HG03378 (cell line): Measurements from ENCODE around the gene DUS1L.

Source experiments
- ATAC-seq: cut with Tn5 transposase; IDR thresholded peaks from one replicate; pipeline ENCODE4 v1.9.1; 2021; ENCODE audit warnings: mild to moderate bottlenecking, moderate library complexity; ENCODE audit not compliant: unreplicated experiment

The DUS1L gene

DNA sequence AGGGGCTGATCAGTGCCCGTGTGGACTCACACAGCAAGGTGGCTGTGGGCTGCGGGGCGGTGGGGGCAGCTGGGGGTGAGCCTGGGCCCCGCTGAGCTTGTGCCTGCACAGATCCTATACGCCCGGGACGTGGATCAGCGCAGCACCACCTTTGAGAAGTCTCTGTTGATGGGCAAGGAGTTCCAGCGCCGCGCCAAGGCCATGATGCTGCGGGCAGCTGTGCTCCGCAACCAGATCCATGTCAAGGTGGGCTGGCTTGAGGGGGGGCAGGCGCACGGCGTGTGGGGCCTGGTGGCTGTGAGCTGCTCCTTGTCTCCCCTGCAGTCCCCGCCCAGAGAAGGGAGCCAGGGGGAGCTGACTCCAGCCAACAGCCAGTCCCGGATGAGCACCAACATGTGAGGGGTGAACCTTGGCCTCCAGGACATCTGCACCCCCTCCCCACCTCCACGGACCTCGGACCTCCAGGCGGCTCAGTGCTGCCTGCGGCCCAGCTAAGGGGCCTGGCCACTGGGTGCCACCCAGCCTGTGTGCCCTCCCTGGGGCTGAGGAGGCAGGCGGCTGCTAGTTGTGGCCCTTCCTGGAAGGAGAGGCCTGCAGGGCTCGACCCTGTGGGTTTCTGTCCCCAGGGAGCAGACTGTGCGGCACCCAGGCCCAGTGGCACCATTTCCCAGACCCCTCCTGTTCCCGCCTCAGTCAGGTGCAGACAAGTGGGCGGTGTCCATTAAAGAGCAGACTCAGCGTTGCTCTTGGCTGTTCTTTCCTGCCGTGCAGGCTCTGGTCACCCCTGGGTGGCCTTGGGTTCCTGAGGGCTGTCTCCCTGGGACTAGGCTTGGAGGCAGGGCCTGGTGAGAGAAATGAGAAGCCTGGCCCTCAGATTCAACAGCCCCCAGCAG, 8.6 kb downstream of the DUS1L start:
- ATAC-seq, result no peak

DNA sequence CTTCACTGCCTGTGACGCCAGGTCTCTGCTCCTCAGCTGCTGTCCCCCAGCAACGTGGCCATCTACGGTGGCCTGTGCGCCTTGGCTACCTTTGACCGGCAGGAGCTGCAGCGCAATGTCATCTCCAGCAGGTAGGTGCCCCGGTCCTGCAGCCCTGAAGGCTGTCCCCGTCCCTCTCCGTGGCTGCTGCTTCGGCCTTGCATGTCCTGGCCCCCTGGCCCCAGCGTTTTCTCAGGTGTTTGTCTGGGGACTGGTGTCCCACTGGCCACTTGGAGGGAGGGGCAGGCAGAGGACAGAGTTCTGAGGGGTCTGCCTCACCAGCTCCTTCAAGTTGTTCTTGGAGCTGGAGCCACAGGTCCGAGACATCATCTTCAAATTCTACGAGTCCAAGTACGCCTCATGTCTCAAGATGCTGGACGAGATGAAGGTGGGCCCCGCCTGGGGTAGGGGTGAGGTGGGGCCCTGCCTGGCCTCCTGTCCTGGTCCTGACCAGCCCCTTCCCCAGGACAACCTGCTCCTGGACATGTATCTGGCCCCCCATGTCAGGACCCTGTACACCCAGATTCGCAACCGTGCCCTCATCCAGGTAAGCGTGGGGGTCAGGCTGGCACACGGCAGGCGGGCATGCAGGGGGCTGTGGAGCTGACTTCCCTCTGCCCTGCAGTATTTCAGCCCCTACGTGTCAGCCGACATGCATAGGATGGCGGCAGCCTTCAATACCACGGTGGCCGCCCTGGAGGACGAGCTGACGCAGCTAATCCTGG, 9.5 kb downstream of the DUS1L start:
- ATAC-seq, result no peak

- no peak for ATAC-seq
These were observed 10.3 kb downstream of the DUS1L start for GRCh38 chr17:82055023-82055964.

DNA sequence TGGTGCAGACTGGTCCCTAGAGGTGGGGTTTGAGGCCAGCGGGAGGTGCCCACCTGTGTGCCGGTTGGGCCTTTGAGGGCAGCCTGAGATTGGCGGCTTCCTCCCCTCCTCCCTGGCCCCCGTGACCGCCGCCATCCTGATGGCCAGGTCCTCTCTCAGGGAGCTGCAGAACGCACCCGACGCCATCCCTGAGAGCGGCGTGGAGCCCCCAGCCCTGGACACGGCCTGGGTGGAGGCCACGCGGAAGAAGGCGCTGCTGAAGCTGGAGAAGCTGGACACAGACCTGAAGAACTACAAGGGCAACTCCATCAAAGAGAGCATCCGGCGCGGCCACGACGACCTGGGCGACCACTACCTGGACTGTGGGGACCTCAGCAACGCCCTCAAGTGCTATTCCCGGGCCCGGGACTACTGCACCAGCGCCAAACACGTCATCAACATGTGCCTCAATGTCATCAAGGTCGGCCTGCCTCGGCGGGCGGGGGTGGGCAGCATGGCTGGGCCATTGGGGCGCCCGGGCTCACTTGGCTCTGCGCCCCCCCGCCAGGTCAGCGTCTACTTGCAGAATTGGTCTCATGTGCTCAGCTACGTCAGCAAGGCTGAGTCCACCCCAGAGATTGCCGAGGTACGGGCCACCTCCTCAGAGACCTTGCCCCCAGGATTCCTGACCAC, 11.1 kb downstream of the DUS1L start:
- ATAC-seq, result no peak

DNA sequence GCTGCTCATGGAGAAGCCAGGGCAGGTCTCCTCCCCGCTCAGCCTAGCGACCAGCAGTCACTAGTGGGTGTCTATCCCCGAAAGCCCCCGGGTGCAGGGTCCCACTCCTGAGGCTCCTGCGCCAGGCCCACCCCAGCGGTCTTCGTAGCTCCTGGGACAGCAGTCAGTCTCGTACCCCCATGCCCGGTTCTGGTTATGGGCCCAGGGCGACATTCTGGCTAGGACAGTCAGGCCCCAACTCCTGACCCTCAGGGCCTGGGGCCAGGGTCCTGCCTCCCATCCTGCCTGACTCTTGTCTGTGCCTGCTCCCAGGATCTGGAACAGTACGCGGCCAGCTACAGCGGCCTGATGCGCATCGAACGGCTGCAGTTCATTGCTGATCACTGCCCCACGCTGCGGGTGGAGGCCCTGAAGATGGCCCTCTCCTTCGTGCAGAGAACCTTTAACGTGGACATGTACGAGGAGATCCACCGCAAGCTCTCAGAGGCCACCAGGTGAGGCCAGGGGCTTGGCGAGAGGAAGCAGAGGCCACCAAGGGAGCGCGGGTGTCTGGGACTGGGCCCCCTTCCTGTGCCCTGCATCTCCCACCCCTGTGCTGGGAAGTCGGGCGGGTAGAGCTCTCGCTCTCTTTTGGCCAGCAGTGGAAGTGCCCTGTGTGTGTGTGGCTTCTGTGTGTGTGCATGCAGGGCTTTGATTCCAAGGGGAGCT, 11.9 kb downstream of the DUS1L start:
- no peak for ATAC-seq

GRCh38 chr17:82053130-82053529, 12.5 kb downstream of the DUS1L start:
- no peak for ATAC-seq

DNA sequence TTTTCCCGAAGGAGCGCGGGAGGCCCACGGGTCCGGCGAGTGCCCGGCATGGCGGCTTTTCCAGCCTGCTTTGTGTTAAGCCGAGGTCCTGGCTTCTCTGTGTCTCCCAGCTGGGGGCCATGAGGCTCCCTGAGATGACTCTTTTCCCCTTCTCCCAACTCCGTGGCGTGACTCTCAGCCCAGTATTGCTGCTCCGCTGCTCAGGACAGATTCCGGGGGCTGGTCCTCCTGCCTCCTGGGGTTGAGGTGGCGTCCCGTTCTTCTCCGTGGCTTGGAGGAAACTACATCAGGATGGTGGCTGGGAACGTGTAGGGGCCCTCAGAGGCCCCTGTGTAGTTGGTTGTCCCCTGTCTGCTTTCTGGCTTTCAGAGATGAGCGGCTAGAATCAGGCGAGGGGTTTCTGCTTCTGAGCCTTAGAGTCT, 13.0 kb downstream of the DUS1L start:
- no peak for ATAC-seq

- no peak for ATAC-seq
These were observed 13.6 kb downstream of the DUS1L start, which contains the start of the genes GPS1 and RFNG for GRCh38 chr17:82051776-82052637. GPS1 (plus strand) TSS chr17:82051898; CDS start chr17:82051932, 34 bp downstream. RFNG (minus strand) TSS chr17:82051811; CDS start chr17:82051766, 45 bp downstream.

DNA sequence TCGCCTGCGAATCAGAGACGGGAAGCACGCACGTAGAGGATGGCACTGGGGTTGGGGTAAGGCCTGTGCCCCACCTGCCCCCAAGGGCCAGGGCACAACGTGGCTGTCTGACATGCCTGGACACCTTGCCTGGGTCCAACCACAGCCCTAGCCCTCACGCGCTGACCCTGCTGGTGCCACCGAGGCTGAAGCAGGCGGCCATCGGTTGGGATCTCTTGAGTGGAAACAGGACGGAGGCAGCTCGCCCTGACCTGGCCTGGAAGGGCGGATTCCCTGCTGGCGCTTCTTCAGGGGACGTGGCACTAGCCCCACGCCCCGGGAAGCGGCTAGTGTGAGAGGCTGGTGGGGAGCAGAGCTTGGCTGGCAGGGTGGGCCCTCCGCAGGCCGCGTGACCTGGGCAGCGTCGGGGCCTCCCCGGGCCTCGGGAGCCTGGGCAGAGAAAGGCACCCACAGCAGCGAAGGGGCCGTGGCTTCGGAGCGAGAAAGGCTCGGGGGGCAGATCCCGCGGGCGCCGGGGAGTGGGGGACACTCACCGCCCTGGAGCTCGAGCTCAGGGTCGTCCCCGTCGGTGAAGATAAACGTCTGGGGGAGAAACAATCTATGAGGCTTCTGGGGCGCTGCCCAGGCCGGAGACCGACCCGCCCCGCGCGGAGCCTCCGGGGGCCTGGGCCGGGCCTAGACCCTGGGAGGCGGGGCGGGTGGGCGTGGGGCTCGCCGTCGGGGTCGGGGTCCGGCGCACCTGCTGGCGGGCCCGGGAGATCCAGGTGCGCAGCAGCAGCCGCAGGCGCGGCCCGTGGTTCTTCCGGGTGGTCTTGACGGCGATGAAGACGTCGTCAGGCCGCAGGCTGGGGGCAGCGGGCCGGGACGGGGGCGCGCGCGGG, 14.6 kb downstream of the DUS1L start:
- no peak for ATAC-seq

DNA sequence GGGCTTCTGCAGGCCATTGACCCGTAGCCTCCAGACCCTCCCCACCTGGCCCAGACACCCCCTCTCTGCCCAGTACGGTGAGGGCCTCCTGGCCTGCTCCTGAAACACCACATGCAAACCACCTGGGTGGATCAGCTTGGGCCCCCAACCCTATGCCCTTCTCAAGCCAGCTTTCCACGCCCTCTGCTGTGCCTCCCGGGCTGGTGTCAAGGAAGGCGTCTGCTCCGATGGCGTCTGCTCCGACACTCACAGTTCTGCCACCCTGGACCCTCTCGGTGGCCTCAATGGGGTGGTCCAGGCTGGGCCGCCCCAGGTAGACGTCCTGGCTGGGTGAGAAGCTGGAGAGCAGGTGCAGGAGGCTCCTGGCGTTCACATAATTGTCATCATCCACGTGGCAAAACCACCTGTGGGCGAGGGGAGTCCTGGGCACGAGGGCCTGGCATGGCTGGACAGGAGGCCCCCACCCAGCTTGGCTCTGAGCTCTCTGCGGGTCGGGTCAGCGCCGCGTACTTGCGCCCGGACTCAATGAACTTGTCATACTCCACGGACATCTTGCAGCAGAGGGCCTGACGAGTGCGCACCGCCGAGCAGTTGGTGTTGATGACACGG, 15.3 kb downstream of the DUS1L start:
- ATAC-seq, result no peak

GRCh38 chr17:82049521-82049971, 16.1 kb downstream of the DUS1L start:
- no peak for ATAC-seq

DNA sequence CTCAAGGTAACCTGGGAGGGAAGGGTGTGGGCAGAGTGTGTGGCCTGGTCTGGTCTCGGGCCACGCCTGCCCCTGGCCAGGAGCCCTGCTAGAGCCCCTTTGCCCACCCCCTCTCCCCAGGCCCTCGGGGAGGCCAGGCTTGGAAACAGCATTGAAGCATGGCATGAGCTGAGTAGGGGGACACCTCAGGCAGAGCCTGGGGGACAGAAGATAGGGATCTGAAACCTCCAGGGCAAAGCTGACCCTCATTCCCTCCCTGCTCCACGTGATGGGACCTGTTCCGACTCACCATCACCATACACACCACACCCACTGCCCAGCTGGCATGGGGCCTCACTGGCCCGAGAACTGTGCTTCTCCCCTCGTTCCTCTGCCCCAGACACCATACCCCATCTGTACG, 16.5 kb downstream of the DUS1L start:
- ATAC-seq, result no peak

DNA sequence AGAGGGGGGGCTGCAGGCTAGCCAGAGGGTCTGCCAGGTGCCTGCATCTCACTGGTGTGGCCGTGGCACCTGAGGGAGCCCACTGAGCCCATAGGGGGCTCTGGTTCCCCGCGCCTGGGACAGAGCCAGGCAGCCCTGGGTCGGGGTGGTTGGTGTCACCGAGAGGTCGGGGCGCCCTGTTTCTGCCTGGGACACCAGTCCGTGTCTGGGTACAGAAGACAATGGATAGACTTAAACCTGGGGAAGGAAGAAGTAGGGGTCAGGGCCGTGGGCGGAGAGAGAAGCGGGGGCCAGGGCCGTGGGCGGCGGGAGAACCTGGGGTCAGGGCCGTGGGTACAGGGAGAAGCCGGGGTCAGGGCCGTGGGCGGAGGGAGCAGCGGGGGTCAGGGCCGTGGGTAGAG, 17.0 kb downstream of the DUS1L start:
- no peak for ATAC-seq

DNA sequence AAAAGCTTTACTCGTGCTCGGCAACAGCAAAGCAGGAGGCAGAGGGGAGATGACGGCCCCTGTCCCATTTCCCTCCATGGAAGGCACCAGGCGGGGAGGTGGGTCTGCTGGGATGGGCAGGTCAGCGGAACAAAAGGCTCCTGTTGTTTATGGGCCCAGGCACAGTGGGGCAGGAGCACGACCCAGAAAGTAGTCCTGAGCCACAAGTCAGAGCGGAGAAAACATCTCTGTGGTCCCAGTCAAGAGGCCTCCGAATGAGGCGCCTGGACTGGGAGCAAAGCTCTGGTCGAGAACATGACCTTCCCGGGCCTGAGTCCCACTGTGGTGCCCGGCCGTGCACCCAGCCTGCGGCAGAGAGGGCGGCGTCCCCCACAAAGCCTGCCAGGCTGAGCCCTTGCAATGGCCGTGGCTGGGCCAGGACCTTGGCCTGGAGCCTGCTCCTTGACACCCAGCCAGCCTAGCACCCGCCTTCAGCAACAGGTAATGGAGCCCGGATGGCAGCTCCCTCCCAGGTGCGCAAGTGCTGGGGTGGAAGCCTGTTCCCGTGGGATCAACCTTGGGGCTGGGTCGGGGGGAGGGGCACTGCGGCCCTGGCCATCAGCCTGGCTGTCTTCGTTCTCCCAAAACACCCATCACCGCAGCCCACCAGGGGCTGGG, 17.6 kb downstream of the DUS1L start:
- ATAC-seq, result no peak

DNA sequence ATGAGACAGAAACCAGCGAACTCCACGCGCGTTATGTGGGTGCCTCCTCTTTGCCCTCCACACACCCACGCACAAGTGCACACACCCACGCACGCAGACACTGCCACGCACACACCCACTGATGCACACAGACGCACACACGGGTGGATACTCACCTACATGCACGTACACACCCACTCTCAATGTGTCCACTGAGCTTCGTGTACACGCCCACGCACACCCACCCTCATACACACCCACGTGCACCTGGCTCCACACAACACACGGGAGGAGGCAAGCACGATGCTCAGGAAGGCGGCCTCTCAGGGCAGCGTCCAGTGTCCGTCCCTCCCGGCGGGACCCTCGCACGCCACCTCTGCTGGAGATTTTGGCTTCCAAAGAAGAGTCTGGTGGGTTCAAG, 18.2 kb downstream of the DUS1L start:
- no peak for ATAC-seq

DNA sequence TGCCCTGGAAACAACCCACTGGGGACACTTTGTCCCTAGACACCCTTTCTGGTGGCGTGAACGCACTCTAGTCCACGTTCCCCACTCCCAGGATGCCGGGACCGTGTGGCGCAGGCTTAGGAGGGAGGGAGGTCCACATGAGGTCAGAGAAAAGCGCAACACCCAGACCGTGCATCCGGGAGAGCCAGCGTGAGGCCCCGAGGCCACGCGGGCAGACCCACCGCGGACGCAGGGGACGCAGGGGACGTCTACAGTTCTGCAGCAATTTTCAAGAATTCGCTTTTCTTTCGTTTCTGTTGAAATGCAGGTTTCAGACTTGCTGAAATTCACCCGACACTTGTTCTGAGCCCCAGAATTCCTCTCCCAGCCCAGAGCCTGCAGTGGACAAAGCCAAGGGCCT, 18.7 kb downstream of the DUS1L start:
- no peak for ATAC-seq
